PC-9 (cell line): ENCODE results near the gene VANGL2. TPM values are rescaled to one million over a fixed set of nuclear protein-coding genes. Genes with fewer than 3 reads are reported as not detected.

ENCODE experiments used
- BruUV-seq: library from RNA; stranded (reverse); fragments of 400-500 nt; replicated peaks from 2 replicates; lab custom pipeline; 2021; lab: Mats Ljungman, UMichigan
- CTCF ChIA-PET: fragments of 300-600 bp; sonication (Branson Sonifier 250); formaldehyde crosslinking; loops from one replicate; lab custom pipeline; 2022; ENCODE audit warnings: antibody characterized with exemption; lab: Charles Lee
- POLR2A ChIA-PET: fragments of 300-600 bp; sonication (Branson Sonifier 250); formaldehyde crosslinking; loops from one replicate; lab custom pipeline; 2022; ENCODE audit warnings: antibody characterized with exemption; ENCODE audit not compliant: unreplicated experiment; lab: Charles Lee
- DNase-seq, 2 experiments: peaks; one replicate each; pipeline versions ENCODE4 v3.0.0 to v3.0.0-alpha.2; 2015 to 2022; ENCODE audit warnings: mixed read lengths in 1 of 2
- H2AFZ ChIP-seq: fragments of 200-600 bp; sonication (generic); 2 replicates; pipeline ENCODE4 v1.8.1; 2017; ENCODE audit warnings: antibody characterized with exemption
- H3F3A ChIP-seq: fragments of 200-600 bp; sonication (generic); 2 replicates; pipeline ENCODE4 v1.8.1; 2017; ENCODE audit warnings: antibody characterized with exemption, mild to moderate bottlenecking, low read depth; ENCODE audit not compliant: insufficient read depth
- H3K27ac ChIP-seq: fragments of 200-600 bp; sonication (generic); 2 replicates; pipeline ENCODE4 v1.6.1; 2016; ENCODE audit warnings: mixed run types
- H3K27me3 ChIP-seq: fragments of 200-600 bp; sonication (generic); 2 replicates; pipeline ENCODE4 v1.6.1; 2016; ENCODE audit warnings: low read depth, mixed run types; ENCODE audit not compliant: insufficient read depth
- H3K36me3 ChIP-seq: fragments of 200-600 bp; sonication (generic); 2 replicates; pipeline ENCODE4 v1.6.1; 2016; ENCODE audit warnings: low read depth, mixed run types
- H3K4me1 ChIP-seq: fragments of 200-600 bp; sonication (generic); replicated peaks from 2 replicates; pipeline ENCODE4 v1.6.1; 2016; ENCODE audit warnings: mixed run types; ENCODE audit not compliant: insufficient read depth
- H3K4me2 ChIP-seq: fragments of 200-600 bp; sonication (generic); 2 replicates; pipeline ENCODE4 v1.6.1; 2017; ENCODE audit warnings: mixed run types
- H3K4me3 ChIP-seq: fragments of 200-600 bp; sonication (generic); 2 replicates; pipeline ENCODE4 v1.6.1; 2016; ENCODE audit warnings: mixed run types
- H3K79me2 ChIP-seq: fragments of 200-600 bp; sonication (generic); 2 replicates; pipeline ENCODE4 v1.6.1; 2017; ENCODE audit warnings: low read depth, mixed run types
- H3K9me2 ChIP-seq: fragments of 200-600 bp; sonication (generic); 2 replicates; pipeline ENCODE4 v1.8.1; 2017; ENCODE audit warnings: mild to moderate bottlenecking; ENCODE audit not compliant: insufficient read depth
- H3K9me3 ChIP-seq: fragments of 200-600 bp; sonication (generic); 2 replicates; pipeline ENCODE4 v1.8.1; 2016; ENCODE audit warnings: low read depth; ENCODE audit not compliant: insufficient read depth
- H4K20me1 ChIP-seq: fragments of 200-600 bp; sonication (generic); 2 replicates; pipeline ENCODE4 v1.8.1; 2017; ENCODE audit not compliant: insufficient read depth
- EZH2 ChIP-seq: fragments of 200-600 bp; sonication (generic); IDR thresholded peaks from 2 replicates; pipeline ENCODE4 v1.8.0; 2017; ENCODE audit warnings: antibody characterized with exemption, low read depth
- intact Hi-C: fragments of 100-400 bp; cut with micrococcal nuclease; formaldehyde crosslinking; loops from one replicate; pipeline ENCODE4 v1.10.0; 2022; ENCODE audit not compliant: unreplicated experiment
- total RNA-seq: library from RNA; stranded (reverse); gene quantifications from 2 replicates; pipeline ENCODE4 v1.2.3, GENCODE V29; 2021
- TF ChIP-seq, protein P1 (sequence below): fragments of 200-600 bp; sonication (generic); conservative IDR thresholded peaks from 2 replicates; pipeline ENCODE4 v1.6.1; 2017; ENCODE audit warnings: mixed run types, antibody characterized with exemption, mild to moderate bottlenecking, moderate library complexity

The VANGL2 gene
- total RNA-seq, 1 experiment from 2014 or later: 12.4 TPM

DNA sequence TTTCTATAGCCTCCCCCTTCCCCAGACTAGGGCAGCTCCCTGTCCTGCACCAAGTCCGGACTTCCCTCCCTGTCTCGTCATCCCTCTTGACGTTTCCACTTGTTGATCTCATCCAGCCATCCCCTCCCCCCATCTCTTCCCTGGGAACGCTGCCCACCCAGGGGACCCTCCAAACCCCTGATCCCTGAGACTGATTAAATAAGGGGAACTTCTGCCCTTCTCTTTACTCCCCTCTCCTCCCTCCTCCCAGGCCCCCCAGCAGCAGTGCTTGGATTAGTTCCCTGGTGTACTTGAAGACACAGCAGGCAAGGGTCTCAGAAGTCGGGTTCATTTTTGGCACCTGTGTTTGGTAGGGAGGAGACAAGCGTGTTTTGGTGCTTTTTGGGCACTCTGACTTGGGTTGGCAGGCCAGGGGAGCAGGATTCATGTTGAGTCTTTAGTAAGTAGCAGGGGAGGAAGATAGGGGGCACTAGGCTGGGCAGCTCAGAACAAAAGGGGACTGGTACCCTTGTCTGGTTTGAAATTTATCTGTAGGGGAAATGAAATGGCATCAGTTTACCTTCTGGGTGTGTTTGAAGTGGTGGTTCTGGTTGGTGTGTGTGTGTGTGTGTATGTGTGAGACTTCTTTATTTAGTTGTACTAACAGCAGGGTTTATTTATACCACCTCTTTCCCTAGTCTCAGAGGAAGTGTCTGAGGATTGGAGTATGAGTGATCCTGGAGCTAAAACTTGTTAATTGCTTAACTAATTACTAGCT, 11.1 kb downstream of the VANGL2 start:
- CTCF ChIA-PET: no interaction called here
- no peaks in the 10 kb centered on the region for H3K9me3 ChIP-seq
- H3K4me1 ChIP-seq: peaks cover 12% of the 10 kb centered on the region
- no peak overlapping the region for H3K4me2 ChIP-seq
- intact Hi-C loops: no loop called here
- H2AFZ ChIP-seq: no peak overlapping the region
- no peak overlapping the region for H3K27ac ChIP-seq
- H3K36me3 ChIP-seq: no peaks in the 10 kb centered on the region
- BruUV-seq: no TSS peak
- TF ChIP-seq EZH2: no peak
- TF ChIP-seq, protein P1, sequence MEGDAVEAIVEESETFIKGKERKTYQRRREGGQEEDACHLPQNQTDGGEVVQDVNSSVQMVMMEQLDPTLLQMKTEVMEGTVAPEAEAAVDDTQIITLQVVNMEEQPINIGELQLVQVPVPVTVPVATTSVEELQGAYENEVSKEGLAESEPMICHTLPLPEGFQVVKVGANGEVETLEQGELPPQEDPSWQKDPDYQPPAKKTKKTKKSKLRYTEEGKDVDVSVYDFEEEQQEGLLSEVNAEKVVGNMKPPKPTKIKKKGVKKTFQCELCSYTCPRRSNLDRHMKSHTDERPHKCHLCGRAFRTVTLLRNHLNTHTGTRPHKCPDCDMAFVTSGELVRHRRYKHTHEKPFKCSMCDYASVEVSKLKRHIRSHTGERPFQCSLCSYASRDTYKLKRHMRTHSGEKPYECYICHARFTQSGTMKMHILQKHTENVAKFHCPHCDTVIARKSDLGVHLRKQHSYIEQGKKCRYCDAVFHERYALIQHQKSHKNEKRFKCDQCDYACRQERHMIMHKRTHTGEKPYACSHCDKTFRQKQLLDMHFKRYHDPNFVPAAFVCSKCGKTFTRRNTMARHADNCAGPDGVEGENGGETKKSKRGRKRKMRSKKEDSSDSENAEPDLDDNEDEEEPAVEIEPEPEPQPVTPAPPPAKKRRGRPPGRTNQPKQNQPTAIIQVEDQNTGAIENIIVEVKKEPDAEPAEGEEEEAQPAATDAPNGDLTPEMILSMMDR: no peak
- no peaks in the 10 kb centered on the region for H3K79me2 ChIP-seq
- H4K20me1 ChIP-seq: no peaks in the 10 kb centered on the region
- no peak for DNase-seq
- H3K9me2 ChIP-seq: no peaks in the 10 kb centered on the region
- H3K27me3 ChIP-seq: 0 out of 2 replicates have a peak, but pooled peaks cover 7% of the 10 kb centered on the region
- H3K4me3 ChIP-seq: no peak overlapping the region
- H3F3A ChIP-seq: no peaks in the 10 kb centered on the region
- POLR2A ChIA-PET: no interaction called here

DNA sequence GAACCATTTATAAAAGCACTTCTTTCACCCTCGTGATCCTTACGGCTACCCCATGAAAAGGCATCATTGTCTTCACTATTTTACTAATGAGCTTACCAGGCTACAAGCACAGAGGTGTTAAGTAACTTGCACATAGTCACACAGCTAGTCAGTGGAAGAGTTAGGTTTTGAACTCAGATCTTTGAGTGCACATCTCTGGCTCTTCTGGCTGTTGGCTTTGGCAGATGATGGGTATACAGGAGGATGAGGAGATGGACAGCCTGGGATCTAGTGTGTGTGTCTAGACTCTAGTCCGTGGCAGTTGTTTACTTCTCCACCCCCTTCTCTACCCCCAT, 11.6 kb downstream of the VANGL2 start:
- Histone ChIP-seq H2AFZ (no peak overlapping the region), H3K9me3 (no peaks in the 10 kb centered on the region), H3K4me3 (no peak overlapping the region), H3K79me2 (no peaks in the 10 kb centered on the region), H3F3A (no peaks in the 10 kb centered on the region), H3K27me3 (0 out of 2 replicates have a peak, but pooled peaks cover 7% of the 10 kb centered on the region), H4K20me1 (no peaks in the 10 kb centered on the region), H3K4me2 (no peak overlapping the region), H3K36me3 (no peaks in the 10 kb centered on the region), H3K9me2 (no peaks in the 10 kb centered on the region), H3K4me1 (peaks cover 12% of the 10 kb centered on the region), H3K27ac (no peak overlapping the region)
- no TSS peak for BruUV-seq
- CTCF ChIA-PET: no interaction called here
- POLR2A ChIA-PET: no interaction called here
- no peak for TF ChIP-seq EZH2
- TF ChIP-seq, protein P1: no peak
- no peak for DNase-seq
- intact Hi-C loops: no loop called here

DNA sequence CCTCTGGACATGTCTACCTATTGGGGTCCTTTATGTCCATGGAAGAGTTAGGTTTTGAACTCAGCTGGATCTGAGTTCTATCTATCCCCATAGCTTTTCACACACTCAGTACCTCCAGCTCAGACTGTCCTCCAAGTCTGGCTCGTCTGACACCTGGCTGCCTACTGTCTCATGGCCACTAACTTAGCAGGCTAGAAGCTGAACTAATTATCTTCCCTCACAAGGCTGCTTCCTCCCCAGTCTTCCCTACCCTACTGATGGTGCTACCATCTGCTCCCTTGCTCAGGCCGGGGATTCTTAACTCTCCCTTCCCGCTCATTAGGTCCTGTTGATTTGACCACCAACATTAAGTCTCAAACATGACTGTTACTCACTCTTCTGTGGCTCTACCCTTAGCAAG, 13.4 kb downstream of the VANGL2 start:
- H4K20me1 ChIP-seq: no peaks in the 10 kb centered on the region
- POLR2A ChIA-PET: no interaction called here
- H3K79me2 ChIP-seq: no peaks in the 10 kb centered on the region
- intact Hi-C loops: no loop called here
- H3K27me3 ChIP-seq: 0 out of 2 replicates have a peak, but pooled peaks cover 7% of the 10 kb centered on the region
- H3K9me3 ChIP-seq: no peaks in the 10 kb centered on the region
- no peak overlapping the region for H3K4me2 ChIP-seq
- no peak for TF ChIP-seq EZH2
- TF ChIP-seq, protein P1: no peak
- H3K27ac ChIP-seq: no peak overlapping the region
- H3K4me3 ChIP-seq: no peak overlapping the region
- no peaks in the 10 kb centered on the region for H3K9me2 ChIP-seq
- no peaks in the 10 kb centered on the region for H3K4me1 ChIP-seq
- no TSS peak for BruUV-seq
- no peak overlapping the region for H2AFZ ChIP-seq
- H3K36me3 ChIP-seq: no peaks in the 10 kb centered on the region
- no peak for DNase-seq
- CTCF ChIA-PET: no interaction called here
- H3F3A ChIP-seq: no peaks in the 10 kb centered on the region
